Panc1 (cell line): Measurements from ENCODE around the gene KCNG2.

Source experiments
- POLR2AphosphoS5 ChIP-seq: IDR thresholded peaks from 2 replicates; pipeline ENCODE4 v1.6.1; 2012; ENCODE audit warnings: mild to moderate bottlenecking, low read depth, low read length, moderate library complexity
- TF ChIP-seq, protein P1 (sequence below): fragments of 450-650 bp; IDR thresholded peaks from 2 replicates; pipeline ENCODE4 v1.5.1; 2017; ENCODE audit warnings: mild to moderate bottlenecking

GRCh38 chr18:79779021-79779699 lies 18.6 kb upstream of the KCNG2 start:
- TF ChIP-seq, protein P1, sequence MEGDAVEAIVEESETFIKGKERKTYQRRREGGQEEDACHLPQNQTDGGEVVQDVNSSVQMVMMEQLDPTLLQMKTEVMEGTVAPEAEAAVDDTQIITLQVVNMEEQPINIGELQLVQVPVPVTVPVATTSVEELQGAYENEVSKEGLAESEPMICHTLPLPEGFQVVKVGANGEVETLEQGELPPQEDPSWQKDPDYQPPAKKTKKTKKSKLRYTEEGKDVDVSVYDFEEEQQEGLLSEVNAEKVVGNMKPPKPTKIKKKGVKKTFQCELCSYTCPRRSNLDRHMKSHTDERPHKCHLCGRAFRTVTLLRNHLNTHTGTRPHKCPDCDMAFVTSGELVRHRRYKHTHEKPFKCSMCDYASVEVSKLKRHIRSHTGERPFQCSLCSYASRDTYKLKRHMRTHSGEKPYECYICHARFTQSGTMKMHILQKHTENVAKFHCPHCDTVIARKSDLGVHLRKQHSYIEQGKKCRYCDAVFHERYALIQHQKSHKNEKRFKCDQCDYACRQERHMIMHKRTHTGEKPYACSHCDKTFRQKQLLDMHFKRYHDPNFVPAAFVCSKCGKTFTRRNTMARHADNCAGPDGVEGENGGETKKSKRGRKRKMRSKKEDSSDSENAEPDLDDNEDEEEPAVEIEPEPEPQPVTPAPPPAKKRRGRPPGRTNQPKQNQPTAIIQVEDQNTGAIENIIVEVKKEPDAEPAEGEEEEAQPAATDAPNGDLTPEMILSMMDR: no peak
- no peak for TF ChIP-seq POLR2AphosphoS5
